SU-DHL-6 (cell line): ENCODE results near the gene PHF11.

Experiments used
- H2AFZ ChIP-seq: fragments of 200-600 bp; sonication (generic); 2 replicates; pipeline ENCODE4 v1.6.1; 2014; ENCODE audit warnings: low read depth, mild to moderate bottlenecking, moderate library complexity, mixed read lengths, antibody characterized with exemption, low read length; ENCODE audit not compliant: severe bottlenecking
- H3F3A ChIP-seq: fragments of 200-600 bp; shearing (Covaris generic); 2 replicates; pipeline ENCODE4 v1.6.0; 2016; ENCODE audit warnings: antibody characterized with exemption, mild to moderate bottlenecking; ENCODE audit not compliant: insufficient read depth
- H3K27ac ChIP-seq: fragments of 200-600 bp; sonication (generic); 2 replicates; pipeline ENCODE4 v1.5.1; 2016; ENCODE audit warnings: low read depth, mild to moderate bottlenecking, low read length, moderate library complexity, mixed read lengths
- H3K27me3 ChIP-seq: fragments of 200-600 bp; sonication (generic), shearing (Covaris generic); 2 replicates; pipeline ENCODE4 v1.6.0; 2014; ENCODE audit warnings: mild to moderate bottlenecking, low read length
- H3K36me3 ChIP-seq: fragments of 200-600 bp; sonication (generic); 2 replicates; pipeline ENCODE4 v1.6.1; 2014; ENCODE audit warnings: mild to moderate bottlenecking, low read length, mixed read lengths
- H3K4me2 ChIP-seq: fragments of 300-600, 200-600 bp; shearing (Covaris generic), sonication (generic); 2 replicates; pipeline ENCODE4 v1.6.0; 2014; ENCODE audit warnings: low read length, low read depth, mild to moderate bottlenecking; ENCODE audit not compliant: poor library complexity, severe bottlenecking
- H3K4me3 ChIP-seq: fragments of 200-600 bp; sonication (generic); 2 replicates; pipeline ENCODE4 v1.5.1; 2014; ENCODE audit warnings: antibody characterized with exemption, low read length, mild to moderate bottlenecking, mixed read lengths; ENCODE audit not compliant: insufficient read depth, poor library complexity, severe bottlenecking
- H3K79me2 ChIP-seq: fragments of 200-600 bp; sonication (generic); 2 replicates; pipeline ENCODE4 v1.6.1; 2014; ENCODE audit warnings: mild to moderate bottlenecking, low read length, moderate library complexity; ENCODE audit not compliant: insufficient read depth
- H3K9ac ChIP-seq: fragments of 200-600 bp; sonication (generic); 2 replicates; pipeline ENCODE4 v1.7.0; 2014; ENCODE audit warnings: mild to moderate bottlenecking, low read length
- H3K9me2 ChIP-seq: fragments of 200-600 bp; sonication (generic); replicated peaks from 2 replicates; pipeline ENCODE4 v1.6.1; 2014; ENCODE audit warnings: low read length; ENCODE audit not compliant: insufficient read depth
- H3K9me3 ChIP-seq: fragments of 200-600 bp; sonication (generic); 2 replicates; pipeline ENCODE4 v1.6.1; 2014; ENCODE audit warnings: low read length, mixed read lengths; ENCODE audit not compliant: insufficient read depth
- H4K20me1 ChIP-seq: fragments of 200-600 bp; sonication (generic); 2 replicates; pipeline ENCODE4 v1.6.1; 2014; ENCODE audit warnings: low read depth, mild to moderate bottlenecking, antibody characterized with exemption, low read length, moderate library complexity, mixed read lengths
- EZH2phosphoT487 ChIP-seq: fragments of 200-600 bp; sonication (generic), shearing (Covaris generic); conservative IDR thresholded peaks from 2 replicates; pipeline ENCODE4 v1.6.1; 2018; ENCODE audit warnings: mild to moderate bottlenecking, antibody characterized with exemption, low read length, moderate library complexity, mixed read lengths
- TF ChIP-seq, protein P1 (sequence below): fragments of 200-600 bp; sonication (generic); IDR thresholded peaks from one replicate; pipeline ENCODE4 v1.5.1; 2017; ENCODE audit warnings: antibody characterized with exemption, mild to moderate bottlenecking, low read length, moderate library complexity; ENCODE audit not compliant: insufficient read depth, poor library complexity, severe bottlenecking

Gene PHF11

DNA sequence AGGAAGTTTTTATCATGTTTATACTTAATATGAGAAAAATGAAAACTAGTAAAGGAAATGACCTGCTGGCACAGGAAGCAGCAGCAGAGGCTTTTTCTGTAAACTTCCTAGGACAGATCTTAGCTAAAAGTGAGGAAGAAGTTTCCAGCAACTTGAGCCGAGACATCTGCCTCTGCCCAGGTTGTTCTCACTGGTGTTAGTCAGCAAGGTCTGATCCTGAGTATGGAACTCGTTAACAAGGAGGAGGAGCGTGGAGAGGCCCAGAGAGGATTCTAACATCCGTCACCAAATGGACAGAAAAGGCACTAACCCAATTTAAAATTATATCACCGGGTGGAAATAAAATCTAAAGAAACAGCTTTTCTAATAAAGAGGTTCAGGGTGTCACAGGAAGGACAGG lies 43.6 kb downstream of the PHF11 start:
- H3K9me3 ChIP-seq = no peaks in the 10 kb centered on the region
- no peak overlapping the region for H2AFZ ChIP-seq
- no peak overlapping the region for H3K4me2 ChIP-seq
- H3K9ac ChIP-seq = no peak overlapping the region
- H3K27me3 ChIP-seq = no peaks in the 10 kb centered on the region
- H3K9me2 ChIP-seq = no peaks in the 10 kb centered on the region
- H3K36me3 ChIP-seq = peaks cover 15% of the 10 kb centered on the region; the same call in 1 of the 2 replicates
- no peaks in the 10 kb centered on the region for H3K79me2 ChIP-seq
- no peak overlapping the region for H3K4me3 ChIP-seq
- no peaks in the 10 kb centered on the region for H3F3A ChIP-seq
- no peak overlapping the region for H3K27ac ChIP-seq
- H4K20me1 ChIP-seq = no peaks in the 10 kb centered on the region
- TF ChIP-seq EZH2phosphoT487 = no peak
- TF ChIP-seq, protein P1, sequence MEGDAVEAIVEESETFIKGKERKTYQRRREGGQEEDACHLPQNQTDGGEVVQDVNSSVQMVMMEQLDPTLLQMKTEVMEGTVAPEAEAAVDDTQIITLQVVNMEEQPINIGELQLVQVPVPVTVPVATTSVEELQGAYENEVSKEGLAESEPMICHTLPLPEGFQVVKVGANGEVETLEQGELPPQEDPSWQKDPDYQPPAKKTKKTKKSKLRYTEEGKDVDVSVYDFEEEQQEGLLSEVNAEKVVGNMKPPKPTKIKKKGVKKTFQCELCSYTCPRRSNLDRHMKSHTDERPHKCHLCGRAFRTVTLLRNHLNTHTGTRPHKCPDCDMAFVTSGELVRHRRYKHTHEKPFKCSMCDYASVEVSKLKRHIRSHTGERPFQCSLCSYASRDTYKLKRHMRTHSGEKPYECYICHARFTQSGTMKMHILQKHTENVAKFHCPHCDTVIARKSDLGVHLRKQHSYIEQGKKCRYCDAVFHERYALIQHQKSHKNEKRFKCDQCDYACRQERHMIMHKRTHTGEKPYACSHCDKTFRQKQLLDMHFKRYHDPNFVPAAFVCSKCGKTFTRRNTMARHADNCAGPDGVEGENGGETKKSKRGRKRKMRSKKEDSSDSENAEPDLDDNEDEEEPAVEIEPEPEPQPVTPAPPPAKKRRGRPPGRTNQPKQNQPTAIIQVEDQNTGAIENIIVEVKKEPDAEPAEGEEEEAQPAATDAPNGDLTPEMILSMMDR = no peak

DNA sequence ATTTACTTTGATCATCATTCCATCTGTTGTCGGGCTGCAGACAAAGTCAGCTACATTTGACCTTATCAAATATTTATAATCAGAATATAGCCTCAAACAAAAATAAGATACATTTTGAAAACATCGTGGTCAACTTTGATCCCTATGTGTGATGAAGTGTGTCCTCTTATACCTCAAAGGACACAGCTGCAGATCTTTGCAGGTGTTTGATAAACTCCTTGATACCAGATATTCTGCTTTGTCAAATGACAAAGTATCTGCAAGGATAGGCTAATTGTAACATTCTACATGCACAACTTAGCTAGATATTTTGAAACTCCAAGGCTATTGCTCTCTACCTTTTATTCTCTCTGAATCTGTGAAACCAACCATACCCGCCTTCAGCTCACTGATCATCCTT lies 44.0 kb downstream of the PHF11 start:
- Histone ChIP-seq H2AFZ (no peak overlapping the region), H3K36me3 (peaks cover 15% of the 10 kb centered on the region; the same call in 1 of the 2 replicates), H3F3A (no peaks in the 10 kb centered on the region), H4K20me1 (no peaks in the 10 kb centered on the region), H3K9me2 (no peaks in the 10 kb centered on the region), H3K9me3 (no peaks in the 10 kb centered on the region), H3K4me2 (no peak overlapping the region), H3K79me2 (no peaks in the 10 kb centered on the region), H3K27me3 (no peaks in the 10 kb centered on the region), H3K4me3 (no peak overlapping the region), H3K9ac (no peak overlapping the region), H3K27ac (no peak overlapping the region)
- TF ChIP-seq, protein P1 = no peak
- no peak for TF ChIP-seq EZH2phosphoT487

DNA sequence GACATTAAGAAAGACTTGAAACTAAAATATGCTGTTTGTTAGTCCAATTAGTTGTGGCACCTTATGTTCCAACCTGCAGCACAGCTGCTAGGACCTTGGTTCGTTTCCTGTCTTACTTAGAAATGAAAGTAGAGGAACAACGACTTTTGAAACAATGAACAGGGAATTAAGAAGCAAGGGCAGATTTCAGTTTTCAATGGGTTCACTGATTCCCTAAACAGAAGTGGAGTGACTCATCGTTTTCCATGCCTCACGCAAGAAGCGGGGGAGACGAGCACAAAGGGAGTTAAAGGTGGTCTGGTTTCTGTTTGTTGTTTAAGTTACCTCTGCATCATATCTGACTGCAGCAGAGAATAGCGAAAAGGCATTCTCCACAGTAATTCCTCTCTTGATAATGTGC lies 44.8 kb downstream of the PHF11 start:
- Histone ChIP-seq H3K27me3 (no peaks in the 10 kb centered on the region), H3F3A (no peaks in the 10 kb centered on the region), H3K4me2 (no peak overlapping the region), H2AFZ (no peak overlapping the region), H3K79me2 (no peaks in the 10 kb centered on the region), H3K9me3 (no peaks in the 10 kb centered on the region), H3K27ac (no peak overlapping the region), H3K9me2 (no peaks in the 10 kb centered on the region), H3K36me3 (peaks cover 15% of the 10 kb centered on the region; the same call in 1 of the 2 replicates), H4K20me1 (no peaks in the 10 kb centered on the region), H3K9ac (no peak overlapping the region), H3K4me3 (no peak overlapping the region)
- TF ChIP-seq, protein P1 = no peak
- TF ChIP-seq EZH2phosphoT487 = no peak
